HG03280 (cell line): ENCODE results near the gene RGS11.

Experiments
- ATAC-seq: cut with Tn5 transposase; IDR thresholded peaks from one replicate; pipeline ENCODE4 v1.9.1; 2021; ENCODE audit warnings: mild to moderate bottlenecking, moderate library complexity; ENCODE audit not compliant: unreplicated experiment

RGS11 gene

DNA sequence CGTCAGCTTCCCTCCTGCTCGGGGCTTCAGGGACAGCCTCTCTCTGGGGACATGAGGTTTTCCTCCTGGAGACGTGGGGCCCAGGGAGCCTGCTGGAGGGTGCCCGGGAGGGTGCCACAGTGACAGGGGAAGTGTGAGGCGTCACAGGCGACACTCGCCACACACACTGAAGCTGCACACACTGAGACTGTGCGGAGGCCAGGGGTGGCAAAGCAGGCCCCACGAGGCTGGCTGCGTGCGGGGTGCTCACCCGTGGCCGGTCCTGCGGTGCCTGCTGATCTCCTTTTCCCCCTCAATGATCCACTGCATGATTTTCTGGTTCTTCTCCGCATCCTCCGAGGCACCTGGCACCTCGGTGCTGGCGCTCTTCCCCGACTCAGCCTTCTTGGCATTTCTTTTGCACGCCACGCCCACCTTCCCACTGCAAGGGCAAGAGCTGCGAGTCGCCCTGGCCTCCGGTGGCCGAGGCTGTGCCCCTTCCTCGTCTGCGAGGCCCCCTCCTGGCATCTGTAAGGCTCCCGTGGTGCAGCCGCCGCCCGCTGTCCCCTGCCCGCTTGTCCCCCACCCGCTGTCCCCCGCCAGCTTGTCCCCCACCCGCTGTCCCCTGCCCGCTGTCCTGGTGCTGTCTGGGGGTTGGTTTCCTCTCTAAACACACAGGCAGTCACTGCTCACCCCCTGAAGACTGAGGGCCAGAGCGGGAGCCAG lies 21.2 kb upstream of the RGS11 start:
- no peak for ATAC-seq

DNA sequence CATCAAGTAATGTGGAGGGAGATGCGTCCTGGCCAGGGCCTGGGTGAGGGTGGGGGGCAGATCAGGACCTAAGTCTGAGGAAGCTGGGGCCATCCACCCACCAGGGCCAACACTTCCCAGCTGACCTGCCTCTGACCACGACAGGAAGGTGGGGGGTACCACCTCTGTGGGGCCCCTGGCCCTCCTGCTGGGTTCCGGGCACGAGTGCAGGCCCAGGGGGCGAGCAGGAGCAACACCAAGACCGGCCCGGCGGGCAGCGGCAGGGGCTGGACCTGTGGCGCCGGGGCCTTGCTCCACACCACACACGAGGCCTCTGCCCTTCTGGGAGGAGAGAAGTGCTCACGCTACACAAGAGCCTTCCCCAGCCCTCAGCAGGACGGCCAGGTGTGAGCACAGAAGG lies 20.5 kb upstream of the RGS11 start:
- ATAC-seq, result no peak

- ATAC-seq, result no peak
Observed at GRCh38 chr16:293043-293775, 17.5 kb upstream of the RGS11 start.

GRCh38 chr16:291539-291938 lies 15.8 kb upstream of the RGS11 start:
- no peak for ATAC-seq

GRCh38 chr16:290681-291405 lies 15.1 kb upstream of the RGS11 start:
- no peak for ATAC-seq

DNA sequence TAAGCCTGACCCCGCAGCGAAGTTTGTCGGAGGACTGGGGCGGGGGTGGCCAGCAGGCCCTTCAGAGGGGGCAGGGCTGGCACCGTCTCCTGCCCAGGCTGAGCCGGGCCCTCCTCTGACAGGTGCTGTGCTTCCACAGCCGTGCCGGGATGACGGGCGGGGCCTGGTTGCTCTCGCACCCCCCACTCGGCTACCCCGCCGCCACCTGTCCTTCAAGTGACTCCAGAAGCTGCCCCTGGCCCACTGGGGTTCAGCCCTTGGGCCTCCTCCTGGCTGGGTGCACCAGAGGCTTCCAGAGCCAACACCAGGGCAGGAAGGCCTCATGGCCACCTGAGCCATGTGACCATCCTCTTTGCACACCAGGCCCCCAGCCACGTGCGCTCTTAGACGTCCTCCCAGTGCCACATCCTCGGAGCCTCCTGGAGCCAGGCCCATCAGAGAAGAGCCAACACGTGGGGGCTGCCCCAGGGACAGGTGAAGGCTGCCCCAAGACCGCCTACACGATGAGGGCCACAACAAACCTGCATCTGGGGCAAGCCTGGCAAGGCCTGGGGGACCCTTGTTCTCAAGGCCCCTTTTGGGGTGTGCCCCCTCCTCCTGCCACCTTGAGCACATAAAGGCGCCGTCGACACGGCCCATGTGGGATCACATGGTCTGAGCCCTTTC lies 14.4 kb upstream of the RGS11 start:
- ATAC-seq, result no peak

GRCh38 chr16:289395-289997 lies 13.8 kb upstream of the RGS11 start:
- no peak for ATAC-seq

DNA sequence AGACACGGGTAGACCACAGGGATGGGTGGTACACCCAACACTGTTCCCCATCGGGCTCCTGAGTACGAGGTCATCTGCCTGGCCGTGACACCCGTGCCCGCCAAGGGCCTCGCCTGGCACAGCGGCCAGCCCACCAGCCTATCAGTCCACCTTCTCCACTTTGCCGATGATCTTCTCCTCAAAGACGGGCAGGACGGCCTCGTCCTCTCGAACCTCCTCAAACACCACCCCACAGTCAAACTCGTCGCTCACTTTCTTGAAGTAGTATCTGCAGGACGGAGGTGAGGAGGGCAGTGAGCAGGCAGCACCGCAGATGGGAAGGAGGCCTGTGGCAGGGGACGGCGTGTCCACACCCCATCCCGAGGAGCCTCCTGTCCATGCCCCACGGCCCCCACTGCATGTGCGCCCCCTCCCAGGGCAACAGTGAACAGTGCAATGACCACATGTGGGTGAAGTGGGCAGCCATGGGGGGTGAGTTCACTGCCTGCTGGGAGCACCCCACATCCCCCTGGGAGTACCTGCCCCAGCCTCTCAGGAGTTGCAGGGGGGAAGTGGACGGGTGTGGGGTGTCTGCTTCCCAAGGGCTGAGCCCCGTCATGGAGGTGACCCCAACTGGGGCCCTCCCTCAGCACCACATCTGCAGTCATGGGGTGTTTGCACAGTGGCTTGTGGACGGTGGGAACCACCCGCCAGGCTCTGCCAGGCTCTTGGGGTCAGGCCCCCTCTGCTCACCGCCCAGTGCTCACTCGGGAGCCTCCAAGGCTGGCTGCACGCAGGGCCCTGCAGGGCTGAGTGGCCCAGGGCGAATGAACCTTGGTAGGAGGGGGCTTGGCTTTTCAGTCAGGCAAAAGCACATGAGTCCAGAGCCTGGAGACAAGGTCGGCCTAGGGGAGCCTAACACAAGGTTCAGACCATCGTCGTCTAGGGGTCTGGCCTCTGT lies 12.5 kb upstream of the RGS11 start:
- ATAC-seq, result no peak

DNA sequence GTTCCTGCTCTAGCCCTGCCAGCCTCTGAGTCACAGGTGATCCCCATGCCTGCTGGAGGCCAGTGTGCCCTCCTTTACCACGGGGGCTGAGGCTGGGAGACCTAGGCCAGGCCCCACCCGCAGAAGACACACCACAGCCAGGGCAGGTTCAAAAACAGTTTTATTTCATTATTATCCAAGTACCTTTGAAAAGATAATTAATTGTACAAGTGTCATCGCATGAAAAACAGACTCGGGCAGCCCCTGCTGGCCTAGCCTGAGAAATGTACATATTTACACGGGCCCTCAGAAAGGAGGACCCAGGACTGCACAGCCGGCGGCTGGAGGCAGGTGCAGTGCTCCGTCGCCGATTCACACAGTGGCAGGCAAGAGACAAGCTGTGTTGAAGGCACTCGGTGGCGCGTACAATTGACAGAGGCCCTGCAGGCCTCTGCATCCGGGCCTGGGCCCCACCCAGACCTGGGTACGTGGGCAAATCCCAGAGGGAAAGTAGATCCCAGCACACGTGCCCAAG lies 11.6 kb upstream of the RGS11 start:
- ATAC-seq, result no peak

GRCh38 chr16:286491-287297 lies 10.9 kb upstream of the RGS11 start:
- no peak for ATAC-seq

GRCh38 chr16:285146-286055 lies 9.7 kb upstream of the RGS11 start:
- no peak for ATAC-seq

- ATAC-seq, result no peak
Observed at GRCh38 chr16:284204-285120, 8.7 kb upstream of the RGS11 start.

DNA sequence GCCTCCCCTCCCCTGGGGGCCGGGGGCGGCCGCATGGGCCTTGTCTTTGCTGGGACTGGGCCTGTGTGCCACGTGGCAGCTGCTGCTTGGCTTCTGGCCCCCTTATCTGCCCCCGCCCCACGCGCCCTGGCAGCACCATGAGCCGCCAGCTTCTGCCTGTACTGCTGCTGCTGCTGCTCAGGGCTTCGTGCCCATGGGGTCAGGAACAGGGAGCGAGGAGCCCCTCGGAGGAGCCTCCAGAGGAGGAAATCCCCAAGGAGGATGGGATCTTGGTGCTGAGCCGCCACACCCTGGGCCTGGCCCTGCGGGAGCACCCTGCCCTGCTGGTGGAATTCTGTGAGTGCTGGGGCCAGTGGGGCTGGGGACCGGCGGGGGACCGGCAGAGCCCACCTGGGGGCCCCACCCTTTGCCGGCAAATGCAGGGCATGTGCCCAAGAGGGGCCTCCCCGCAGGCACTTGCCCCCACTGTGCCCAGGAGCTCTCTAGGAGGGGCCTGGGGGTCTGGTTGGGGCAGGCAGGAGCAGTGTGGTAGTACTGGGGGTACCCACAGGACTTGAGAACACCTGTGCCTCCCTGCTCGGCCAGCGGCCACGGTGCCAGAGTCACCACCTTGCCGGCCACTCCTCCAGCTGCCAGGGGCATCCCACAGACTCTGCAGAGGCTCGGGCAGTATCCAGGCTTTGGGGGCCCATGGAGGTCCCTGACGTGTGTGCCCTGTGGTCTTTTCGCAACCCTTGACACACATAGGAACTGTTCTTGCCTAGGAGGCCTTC lies 7.5 kb upstream of the RGS11 start, which contains the start of gene PDIA2:
Gene PDIA2, plus strand, starts transcription at position 132 of the 773 bp plus-strand sequence. Its CDS starts 6 bp downstream, at position 138.
- no peak for ATAC-seq

GRCh38 chr16:282491-282890 lies 6.7 kb upstream of the RGS11 start:
- ATAC-seq, result no peak

GRCh38 chr16:281660-282255 lies 6.0 kb upstream of the RGS11 start:
- no peak for ATAC-seq
